Body of pancreas (tissue), 4 donors: ENCODE measurements around the gene MAP4K4. TPM values are rescaled to one million over a fixed set of nuclear protein-coding genes. Genes with fewer than 3 reads are reported as not detected.

ENCODE experiments used
- ATAC-seq: fragments of 150-250 bp; one replicate; pipeline ENCODE4 v1.9.1; 2016
- DNase-seq, 4 donors: peaks; one replicate each; pipeline ENCODE4 v3.0.0-alpha.2; 2019
- H3K27ac ChIP-seq, 4 donors: fragments of 200-600 bp; sonication (generic); 1 replicate in 3 of 4; 2 replicates in 1 of 4; pipeline versions ENCODE4 v1.5.1 to v1.6.1; 2016 to 2019; ENCODE audit warnings: mild to moderate bottlenecking in 1 of 4, mixed read lengths in 1 of 4, moderate library complexity in 1 of 4
- H3K27me3 ChIP-seq, 2 donors: fragments of 200-600 bp; sonication (generic); one replicate each; pipeline ENCODE4 v1.6.0; 2016; ENCODE audit warnings: mild to moderate bottlenecking in 1 of 2
- H3K36me3 ChIP-seq, 2 donors: fragments of 200-600 bp; sonication (generic); replicated peaks in 1 of 2; 2 replicates each; pipeline ENCODE4 v1.5.1; 2016; ENCODE audit warnings: low read depth in 2 of 2; ENCODE audit not compliant: insufficient read depth in 1 of 2
- H3K4me1 ChIP-seq: fragments of 200-600 bp; sonication (generic); one replicate; pipeline ENCODE4 v1.6.0; 2016
- H3K4me3 ChIP-seq, 2 donors: fragments of 200-600 bp; sonication (generic); 1 replicate in 1 of 2; 2 replicates in 1 of 2; pipeline ENCODE4 v1.5.1; 2016 to 2019
- H3K9me3 ChIP-seq, 3 donors: fragments of 200-600 bp; sonication (generic); 1 replicate in 2 of 3; 2 replicates in 1 of 3; pipeline ENCODE4 v1.5.1; 2016
- CTCF ChIP-seq, 7 experiments: fragments of 450-650 bp in 4 of 7; fragments of 200-600 bp in 3 of 7; sonication (generic) in 3 of 7; IDR thresholded peaks; one replicate each; pipeline ENCODE4 v1.5.1; 2016 to 2019; ENCODE audit warnings: antibody characterized with exemption in 7 of 7
- POLR2A ChIP-seq, 3 donors: fragments of 450-650 bp; IDR thresholded peaks; one replicate each; pipeline ENCODE4 v1.6.1; 2016; ENCODE audit warnings: antibody characterized with exemption in 3 of 3, mild to moderate bottlenecking in 2 of 3
- WGBS, 2 donors: methylation state at CpG; one replicate each; pipeline ENCODE4 v1.1.5; 2017; 5-methylcytosine and 5-hydroxymethylcytosine counted together
- intact Hi-C: fragments of 100-400 bp; cut with DNase I; formaldehyde crosslinking; loops from one replicate; pipeline ENCODE4 v1.15.1; 2023
- total RNA-seq, 2 donors: library from RNA; depleted of rRNA; stranded (reverse); fragments of >200 nt; gene quantifications; one replicate each; pipeline ENCODE4 v1.1.0, GENCODE V29; 2016

The MAP4K4 gene
- total RNA-seq, 2 donors from 2014 or later: 22.1 to 25.1 TPM

DNA sequence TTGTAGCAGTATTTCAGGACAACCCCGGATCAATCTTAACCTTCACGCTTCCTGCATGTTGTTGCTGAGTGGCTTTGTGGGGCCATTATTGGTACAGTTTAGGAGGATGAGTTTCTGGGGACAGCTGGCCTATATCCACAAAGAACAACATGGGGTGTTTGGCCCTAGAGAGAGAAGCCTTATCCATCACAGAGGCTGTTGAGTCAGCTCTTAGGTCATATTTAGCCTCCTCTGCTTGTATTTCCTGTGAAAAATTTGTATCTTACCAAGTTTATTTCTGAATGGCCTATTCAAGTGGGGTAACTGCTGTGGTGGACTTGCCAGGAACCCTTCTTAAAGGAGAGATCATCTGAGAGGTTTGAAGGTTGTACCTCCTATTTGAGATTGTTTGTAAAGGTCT is 77.6 kb downstream of the MAP4K4 start:
- H3K4me3 ChIP-seq: no peak overlapping the region
- DNase-seq (no peak), ATAC-seq (no peak)
- no peaks in the 10 kb centered on the region for H3K36me3 ChIP-seq
- TF ChIP-seq CTCF (IDR thresholded peaks at IDR 0.05): no peak
- no peak for TF ChIP-seq POLR2A (IDR thresholded peaks at IDR 0.05)
- H3K4me1 ChIP-seq: peaks cover 23% of the 10 kb centered on the region
- intact Hi-C loops: no loop called here
- 93 to 98% methylated on average over 2 of the region's 2 CpGs for WGBS, 2 donors
- no peaks in the 10 kb centered on the region for H3K9me3 ChIP-seq
- no peaks in the 10 kb centered on the region for H3K27me3 ChIP-seq
- no peak overlapping the region for H3K27ac ChIP-seq

DNA sequence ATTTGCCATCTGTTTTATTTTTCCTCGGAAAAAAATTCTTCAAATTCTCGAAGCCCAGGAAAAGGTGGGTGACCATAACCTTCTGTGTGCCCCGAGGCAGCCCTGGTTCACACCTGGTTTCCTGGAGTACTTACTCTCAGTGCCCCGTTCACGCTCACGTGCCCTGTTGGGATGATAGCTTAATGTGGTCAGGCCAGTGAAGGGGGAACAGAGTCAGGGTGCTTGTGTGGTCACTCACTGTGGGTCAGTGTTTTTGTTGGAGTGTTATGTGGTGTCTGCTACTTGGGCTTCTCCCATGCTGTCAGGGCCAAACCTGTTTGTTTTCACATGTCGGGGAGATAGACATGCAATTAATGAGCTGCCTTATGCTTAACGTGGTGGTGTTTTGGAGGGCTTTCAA is 78.1 kb downstream of the MAP4K4 start:
- 80 to 82% methylated on average over 8 of the region's 8 CpGs for WGBS, 2 donors
- Histone ChIP-seq H3K4me3 (no peak overlapping the region), H3K27ac (no peak overlapping the region), H3K36me3 (no peaks in the 10 kb centered on the region), H3K27me3 (no peaks in the 10 kb centered on the region), H3K9me3 (no peaks in the 10 kb centered on the region), H3K4me1 (peaks cover 23% of the 10 kb centered on the region)
- intact Hi-C loops: no loop called here
- TF ChIP-seq CTCF (IDR thresholded peaks at IDR 0.05) (no peak), POLR2A (IDR thresholded peaks at IDR 0.05) (no peak)
- DNase-seq (no peak), ATAC-seq (no peak)

DNA sequence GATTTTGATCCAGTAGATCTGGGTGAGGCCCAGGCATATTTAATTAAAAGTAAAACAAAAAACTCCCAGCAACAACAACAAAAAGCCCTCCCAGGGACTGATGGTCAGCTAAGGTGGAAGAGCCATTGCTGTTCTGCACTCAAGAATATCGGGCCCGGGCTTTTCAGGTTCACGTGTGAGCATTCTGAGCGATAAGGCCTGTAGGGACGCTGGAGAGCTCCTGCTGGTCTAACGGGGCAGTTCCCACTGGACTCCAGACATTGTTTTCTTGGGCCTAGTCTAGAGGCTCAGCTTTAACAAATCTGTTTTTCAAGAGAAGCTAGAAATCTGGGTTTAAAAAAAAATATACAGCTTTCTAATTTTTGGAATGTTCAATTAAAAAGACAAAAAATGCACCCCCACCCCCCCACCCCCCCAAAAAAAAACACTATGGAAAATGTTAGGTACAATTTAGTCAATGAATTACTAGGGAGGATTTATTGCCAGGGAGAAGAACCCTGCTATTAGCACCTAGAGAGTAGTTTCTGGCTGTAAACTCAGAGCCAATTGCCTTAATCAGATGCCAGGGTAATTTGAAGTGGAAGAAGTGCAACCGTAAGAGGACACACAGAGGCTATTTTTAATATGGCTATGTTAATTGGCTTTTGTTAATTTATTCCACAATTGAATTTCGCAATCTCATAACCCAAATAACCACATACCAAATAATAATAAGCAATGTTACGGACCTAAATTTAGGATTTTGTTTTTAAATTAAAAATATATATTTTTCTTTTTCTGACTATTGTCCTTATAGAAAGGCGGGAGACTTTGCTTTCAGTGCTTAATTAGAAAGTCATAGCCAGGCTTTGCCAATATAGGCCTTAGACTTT is 78.9 kb downstream of the MAP4K4 start:
- Histone ChIP-seq H3K4me1 (peaks cover 17% of the 10 kb centered on the region), H3K9me3 (no peaks in the 10 kb centered on the region), H3K27me3 (no peaks in the 10 kb centered on the region), H3K4me3 (no peak overlapping the region), H3K36me3 (no peaks in the 10 kb centered on the region), H3K27ac (no peak overlapping the region)
- TF ChIP-seq POLR2A (IDR thresholded peaks at IDR 0.05): no peak
- TF ChIP-seq CTCF (IDR thresholded peaks at IDR 0.05): no peak
- intact Hi-C loops: no loop called here
- 69 to 80% methylated on average over 10 of the region's 10 CpGs for WGBS, 2 donors
- DNase-seq: no peak
- ATAC-seq: no peak

GRCh38 chr2:101777337-101777736 is 79.8 kb downstream of the MAP4K4 start:
- DNase-seq (no peak), ATAC-seq (no peak)
- 92 to 97% methylated on average over 11 of the region's 11 CpGs for WGBS, 2 donors
- peaks cover 11% of the 10 kb centered on the region for H3K4me1 ChIP-seq
- H3K36me3 ChIP-seq: no peaks in the 10 kb centered on the region
- TF ChIP-seq CTCF (IDR thresholded peaks at IDR 0.05) (no peak), POLR2A (IDR thresholded peaks at IDR 0.05) (no peak)
- no peaks in the 10 kb centered on the region for H3K27me3 ChIP-seq
- intact Hi-C loops: no loop called here
- no peak overlapping the region for H3K27ac ChIP-seq
- H3K4me3 ChIP-seq: no peak overlapping the region
- H3K9me3 ChIP-seq: no peaks in the 10 kb centered on the region

DNA sequence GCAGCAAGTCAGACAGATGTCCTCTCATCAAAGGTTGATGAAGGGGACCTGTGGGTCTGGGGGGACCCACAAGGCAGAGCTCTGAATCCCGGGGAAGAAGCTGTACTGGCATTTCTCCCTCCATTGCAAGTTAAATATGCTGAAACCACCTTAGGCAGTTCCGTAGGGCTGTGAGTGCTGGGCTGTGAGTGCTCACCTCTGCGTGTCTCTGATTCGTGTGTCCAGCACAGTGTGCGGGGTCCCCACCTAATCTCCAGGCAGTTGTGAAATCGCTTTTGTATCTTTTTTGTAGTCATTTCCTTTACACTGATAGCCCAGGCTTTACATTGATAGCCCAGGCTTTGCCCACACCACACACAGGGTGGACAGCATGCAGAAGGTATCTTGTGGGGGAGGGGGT is 80.6 kb downstream of the MAP4K4 start:
- Histone ChIP-seq H3K9me3 (no peaks in the 10 kb centered on the region), H3K4me3 (no peak overlapping the region), H3K4me1 (peaks cover 11% of the 10 kb centered on the region), H3K36me3 (no peaks in the 10 kb centered on the region), H3K27ac (no peak overlapping the region), H3K27me3 (no peaks in the 10 kb centered on the region)
- 93 to 96% methylated on average over 6 of the region's 6 CpGs for WGBS, 2 donors
- TF ChIP-seq POLR2A (IDR thresholded peaks at IDR 0.05): no peak
- no peak for TF ChIP-seq CTCF (IDR thresholded peaks at IDR 0.05)
- no peak for ATAC-seq
- intact Hi-C loops: no loop called here
- no peak for DNase-seq
